GM18508 (cell line): ENCODE data around the gene CRACDL.

Source experiments
- ATAC-seq: cut with Tn5 transposase; IDR thresholded peaks from one replicate; pipeline ENCODE4 v1.9.1; 2021; ENCODE audit warnings: moderate number of reproducible peaks; ENCODE audit not compliant: insufficient read depth, unreplicated experiment

Gene CRACDL

GRCh38 chr2:98935777-98936352 is at the start of gene CRACDL:
TSS of gene CRACDL (minus strand) at chr2:98936225. CDS start at chr2:98846800, 89,425 bp downstream.
- no peak for ATAC-seq

DNA sequence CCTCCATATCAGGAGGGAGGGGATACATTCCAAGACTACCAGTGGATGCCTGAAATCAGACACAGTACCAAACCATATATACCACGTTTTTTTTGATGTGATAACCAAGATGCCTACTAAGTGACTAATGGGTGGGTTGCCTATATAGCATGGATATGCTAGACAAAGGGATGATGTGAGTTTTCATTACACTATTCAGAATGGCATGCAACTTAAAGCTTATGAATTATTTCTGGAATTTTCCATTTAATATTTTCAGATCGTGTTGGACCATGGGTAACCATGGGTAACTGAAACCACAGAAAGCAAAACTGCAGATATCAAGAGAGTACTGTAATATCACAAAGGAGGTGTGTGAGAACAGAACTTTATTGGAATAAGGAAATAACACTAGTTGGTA is 39.6 kb upstream of the CRACDL start:
- no peak for ATAC-seq

GRCh38 chr2:98972582-98973167 is 36.6 kb upstream of the CRACDL start:
- no peak for ATAC-seq

GRCh38 chr2:98959810-98960507 is 23.9 kb upstream of the CRACDL start:
- ATAC-seq = no peak

DNA sequence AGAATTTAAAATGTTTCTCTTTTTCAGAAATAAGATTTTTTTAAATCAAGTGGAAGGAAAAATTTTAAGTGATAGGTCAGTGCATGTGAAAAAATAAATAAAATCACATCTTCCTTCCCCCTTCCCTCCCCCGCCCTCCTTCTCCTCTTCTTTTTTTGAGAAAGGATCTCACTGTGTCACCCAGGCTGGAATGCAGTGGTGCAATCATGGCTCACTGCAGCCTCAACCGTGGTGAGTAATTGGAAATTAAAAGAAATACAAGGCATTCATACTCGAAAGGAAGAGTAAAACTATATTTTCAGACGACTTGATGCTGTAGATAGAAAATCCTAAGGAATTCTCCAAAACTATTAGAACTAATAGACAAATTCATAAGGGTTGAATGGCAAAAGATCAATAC is 16.9 kb upstream of the CRACDL start:
- ATAC-seq = no peak

- no peak for ATAC-seq
Observed at GRCh38 chr2:98948956-98949739, 13.1 kb upstream of the CRACDL start.

GRCh38 chr2:98947554-98947953 is 11.5 kb upstream of the CRACDL start:
- no peak for ATAC-seq

DNA sequence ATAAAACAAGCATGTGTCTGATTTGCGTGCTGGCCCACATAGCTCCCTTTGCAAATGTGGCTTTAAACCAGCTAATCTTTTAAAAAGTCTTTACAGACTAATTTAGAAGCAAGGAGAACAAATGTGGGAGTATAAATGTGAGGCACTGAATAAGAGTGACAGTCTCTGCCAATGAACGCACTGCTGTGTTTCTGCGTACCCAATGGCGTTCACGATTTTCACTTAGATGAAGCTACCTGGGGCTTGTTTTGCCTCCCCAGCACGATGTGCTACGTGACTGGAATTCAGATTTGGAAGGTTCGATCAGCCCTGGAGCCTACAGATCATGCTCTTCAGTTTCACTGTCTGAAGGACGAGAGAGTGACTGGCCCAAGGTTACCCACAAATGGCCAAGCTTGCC is 10.8 kb upstream of the CRACDL start:
- ATAC-seq = no peak

DNA sequence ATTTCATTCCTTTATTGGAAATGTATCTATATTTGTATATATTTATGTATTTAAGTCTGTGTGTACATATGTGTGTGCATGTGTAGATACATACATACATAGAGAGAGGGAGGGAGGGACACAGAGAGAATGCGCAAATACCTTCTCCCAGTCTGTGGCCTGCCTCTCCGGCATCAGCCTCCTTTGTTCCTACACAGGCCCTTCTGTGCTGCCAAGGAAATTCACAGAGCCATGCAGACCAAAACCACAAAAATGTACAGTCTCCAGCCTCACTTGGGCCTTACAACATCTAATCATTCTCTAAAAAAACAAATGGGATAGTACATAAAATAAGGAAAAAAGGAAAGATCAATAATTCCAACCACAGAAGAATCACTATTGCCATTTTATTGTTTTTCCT is 8.8 kb upstream of the CRACDL start:
- ATAC-seq = no peak

DNA sequence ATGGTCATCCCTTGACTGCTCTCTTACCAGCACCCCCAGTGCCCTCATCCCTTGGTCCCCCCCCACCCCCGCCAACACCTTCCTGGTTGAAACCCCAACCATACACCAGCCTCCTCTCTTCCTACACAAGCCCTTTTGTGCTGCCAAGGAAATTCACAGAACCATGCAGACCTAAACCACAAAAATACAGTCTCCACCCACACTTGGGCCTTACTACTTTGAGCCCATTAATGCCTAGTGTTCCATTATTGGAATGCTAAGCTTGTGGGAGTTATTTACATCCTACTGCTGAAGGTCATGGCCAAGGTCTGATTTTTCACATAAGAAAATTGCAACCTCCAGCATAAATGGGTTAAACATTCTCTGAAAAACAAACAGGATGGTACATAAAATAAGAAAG is 4.1 kb upstream of the CRACDL start:
- no peak for ATAC-seq

- no peak for ATAC-seq
Observed at GRCh38 chr2:98937906-98938305, 1.9 kb upstream of the CRACDL start.

GRCh38 chr2:98936353-98937351 is 627 bp upstream of the CRACDL start:
- no peak for ATAC-seq

- ATAC-seq = no peak
Observed at GRCh38 chr2:98935111-98935770, 784 bp downstream of the CRACDL start.

DNA sequence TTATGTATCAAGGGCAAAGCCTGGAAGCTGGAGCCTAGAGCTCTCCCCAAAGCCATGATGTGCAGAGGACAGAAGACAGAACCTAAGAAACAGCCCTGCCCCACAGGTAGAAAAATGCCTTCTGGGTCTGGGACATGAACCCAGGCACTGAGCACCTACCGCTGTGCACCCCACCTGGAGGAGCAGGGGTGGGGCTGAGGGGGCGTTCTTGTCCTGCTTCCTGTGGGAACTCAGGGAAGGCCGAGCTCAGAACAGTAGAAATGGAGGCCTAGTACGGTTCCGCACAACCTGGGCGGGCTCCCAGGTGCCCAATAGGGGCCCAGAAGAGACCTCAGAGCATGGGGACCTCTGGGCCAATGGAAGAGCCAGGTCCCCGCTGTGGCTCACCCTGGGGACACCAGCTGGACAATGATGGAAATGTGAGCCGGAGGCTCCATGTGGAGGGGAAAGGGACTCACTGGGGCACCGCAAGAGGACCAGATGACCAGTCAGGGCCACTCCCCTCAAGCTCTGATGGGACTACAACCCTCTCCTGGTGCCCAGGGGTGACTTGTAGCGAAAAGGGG is 3.2 kb downstream of the CRACDL start:
- ATAC-seq = no peak

DNA sequence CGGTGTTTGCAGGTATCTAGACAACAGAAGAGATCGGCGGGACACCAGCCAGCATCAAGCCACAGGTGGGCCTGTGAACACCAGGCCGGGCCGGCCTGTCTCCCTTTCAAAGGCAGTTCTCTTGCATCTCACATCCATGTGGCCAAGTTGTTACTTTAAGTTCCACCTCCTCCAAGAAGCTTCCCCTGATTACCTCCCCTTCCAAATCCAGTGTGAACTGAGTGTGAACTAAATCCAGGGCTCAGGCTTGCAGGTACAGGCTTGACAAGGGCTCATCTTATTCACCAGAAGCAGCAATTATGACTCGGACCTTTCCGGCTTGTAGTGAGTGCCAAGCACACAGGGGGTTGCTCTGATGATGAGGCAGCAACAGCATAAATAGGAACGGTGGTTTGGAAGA is 3.9 kb downstream of the CRACDL start:
- ATAC-seq = no peak

DNA sequence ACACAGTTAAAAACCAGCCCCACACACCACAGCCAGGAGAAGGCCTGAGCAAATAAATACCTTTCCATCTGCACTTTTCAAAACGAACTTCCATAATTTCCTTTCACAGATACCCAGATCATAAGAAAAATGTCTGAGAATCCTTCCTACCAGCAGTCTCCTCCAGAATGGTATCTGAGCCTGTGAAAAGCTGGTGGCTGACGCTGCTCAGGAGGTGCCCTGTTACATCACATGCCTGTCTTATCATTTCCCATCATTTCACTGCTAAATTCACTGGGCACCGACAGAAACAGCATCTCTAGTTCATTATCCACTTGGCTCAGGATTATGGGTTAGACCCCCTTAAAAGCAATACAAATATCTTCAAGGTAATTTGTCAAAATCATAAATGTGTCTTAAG is 4.4 kb downstream of the CRACDL start:
- ATAC-seq = no peak

- no peak for ATAC-seq
Observed at GRCh38 chr2:98929920-98930319, 6.1 kb downstream of the CRACDL start.

DNA sequence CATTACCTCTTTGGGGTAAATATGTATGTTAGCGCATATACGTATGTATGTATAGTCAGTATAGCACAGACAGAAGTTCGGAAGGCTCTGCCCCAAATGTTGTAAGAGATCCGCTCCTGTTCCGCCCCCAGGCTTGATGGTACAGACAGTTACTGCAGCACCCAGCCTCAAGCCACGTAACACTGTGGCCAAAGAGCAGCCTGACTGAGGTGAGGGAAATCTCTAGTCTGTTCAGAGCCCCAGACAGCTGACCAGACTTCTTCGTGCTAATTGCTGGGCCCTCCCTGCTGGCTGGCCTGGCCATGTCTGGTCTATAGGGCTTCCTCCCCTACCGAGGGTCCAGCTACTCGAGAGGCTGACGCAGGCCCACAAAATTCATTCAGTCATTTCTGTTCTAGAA is 7.8 kb downstream of the CRACDL start:
- no peak for ATAC-seq

GRCh38 chr2:98927027-98927426 is 9.0 kb downstream of the CRACDL start:
- no peak for ATAC-seq
